Measurements from ENCODE around the gene LRRC66. TPM values are rescaled to one million over a fixed set of nuclear protein-coding genes. Genes with fewer than 3 reads are reported as not detected.

Gene LRRC66
- polyA plus RNA-seq, 1 experiment: 0.28 TPM

DNA sequence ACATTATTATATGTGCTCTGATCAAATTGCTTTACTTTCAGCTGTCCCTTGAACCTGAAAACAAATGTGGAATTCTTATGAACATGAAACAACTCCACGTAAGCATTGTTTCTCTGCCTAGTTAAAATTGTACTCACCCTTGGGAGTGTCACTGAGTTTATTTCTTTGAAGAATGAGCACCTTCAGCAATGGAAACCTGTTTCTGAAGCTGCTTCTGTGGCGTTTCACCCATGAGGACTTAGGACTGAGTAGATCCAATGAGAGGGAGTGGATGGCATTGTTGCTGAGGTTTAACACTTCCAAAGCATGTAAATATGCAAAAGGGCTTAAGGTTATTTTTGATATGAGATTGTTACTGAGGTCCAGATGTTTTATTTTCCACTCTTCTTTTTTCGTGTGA, 3.2 kb downstream of the LRRC66 start:
- ChIA-PET POLR2A (no interaction called here), CTCF (interaction anchor here (2.3 kb wide), 1 partner anchor 9 kb away, joined by 5 read pairs; no protein-coding TSS in a partner anchor)
- H3K27me3 ChIP-seq (ENCODE audit: control insufficient read depth, insufficient read depth, low read length): no peaks in the 10 kb centered on the region
- H3K4me3 ChIP-seq (ENCODE audit: low read depth, low read length): no peak overlapping the region
- DNase-seq (ENCODE audit: low read depth): no peak
- H3K36me3 ChIP-seq (ENCODE audit: control insufficient read depth, insufficient read depth, low read length): no peaks in the 10 kb centered on the region
- TF ChIP-seq, protein P1, sequence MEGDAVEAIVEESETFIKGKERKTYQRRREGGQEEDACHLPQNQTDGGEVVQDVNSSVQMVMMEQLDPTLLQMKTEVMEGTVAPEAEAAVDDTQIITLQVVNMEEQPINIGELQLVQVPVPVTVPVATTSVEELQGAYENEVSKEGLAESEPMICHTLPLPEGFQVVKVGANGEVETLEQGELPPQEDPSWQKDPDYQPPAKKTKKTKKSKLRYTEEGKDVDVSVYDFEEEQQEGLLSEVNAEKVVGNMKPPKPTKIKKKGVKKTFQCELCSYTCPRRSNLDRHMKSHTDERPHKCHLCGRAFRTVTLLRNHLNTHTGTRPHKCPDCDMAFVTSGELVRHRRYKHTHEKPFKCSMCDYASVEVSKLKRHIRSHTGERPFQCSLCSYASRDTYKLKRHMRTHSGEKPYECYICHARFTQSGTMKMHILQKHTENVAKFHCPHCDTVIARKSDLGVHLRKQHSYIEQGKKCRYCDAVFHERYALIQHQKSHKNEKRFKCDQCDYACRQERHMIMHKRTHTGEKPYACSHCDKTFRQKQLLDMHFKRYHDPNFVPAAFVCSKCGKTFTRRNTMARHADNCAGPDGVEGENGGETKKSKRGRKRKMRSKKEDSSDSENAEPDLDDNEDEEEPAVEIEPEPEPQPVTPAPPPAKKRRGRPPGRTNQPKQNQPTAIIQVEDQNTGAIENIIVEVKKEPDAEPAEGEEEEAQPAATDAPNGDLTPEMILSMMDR (IDR thresholded peaks at IDR 0.05; ENCODE audit: insufficient read depth, low read depth, low read length): no peak

DNA sequence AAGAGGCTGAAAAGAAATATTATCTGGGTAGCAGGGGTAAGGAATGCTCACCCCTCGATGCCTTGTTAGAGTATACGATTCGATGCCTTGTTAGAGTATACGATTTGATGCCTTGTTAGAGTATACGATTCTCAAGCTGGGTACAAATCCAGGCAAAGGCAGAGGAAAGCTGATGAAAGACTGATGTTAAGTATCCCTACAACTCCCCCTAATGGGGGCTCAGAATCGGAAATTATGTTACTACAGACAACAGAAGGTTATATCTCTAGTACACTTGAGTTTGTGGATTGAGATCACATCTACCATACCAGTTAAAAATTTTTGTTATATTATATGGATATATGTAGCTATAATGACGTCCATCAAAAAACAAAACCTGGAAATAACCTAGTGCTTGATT, 4.8 kb downstream of the LRRC66 start:
- POLR2A ChIA-PET: no interaction called here
- DNase-seq (ENCODE audit: low read depth): no peak

DNA sequence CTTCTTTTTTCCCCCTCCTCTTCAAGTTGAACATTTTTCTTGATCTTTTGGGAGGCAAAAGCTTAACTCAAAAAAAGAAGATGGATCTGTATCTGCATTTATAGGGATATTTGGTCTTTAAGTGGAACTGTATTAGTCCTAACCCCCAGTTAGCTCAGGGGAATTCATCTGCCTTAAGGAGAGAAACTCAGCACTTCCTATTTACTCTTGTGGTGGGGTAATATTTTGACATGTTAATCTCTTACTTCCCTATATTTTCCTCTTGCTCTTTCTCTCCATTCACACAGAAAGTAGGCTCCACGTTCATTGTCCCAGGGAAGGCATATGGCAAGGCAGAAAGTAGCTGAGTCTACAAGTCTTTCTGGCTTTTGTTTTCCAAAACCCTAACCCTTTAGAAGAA, 5.3 kb downstream of the LRRC66 start:
- no peak for DNase-seq (ENCODE audit: low read depth)
- CTCF ChIA-PET: interaction anchor here (0.9 kb wide), 1 partner anchor 12 kb away, joined by 4 read pairs; no protein-coding TSS in a partner anchor
- TF ChIP-seq, protein P1 (IDR thresholded peaks at IDR 0.05; ENCODE audit: insufficient read depth, low read depth, low read length): no peak
- Histone ChIP-seq H3K4me3 (ENCODE audit: low read depth, low read length) (no peak overlapping the region), H3K27me3 (ENCODE audit: control insufficient read depth, insufficient read depth, low read length) (no peaks in the 10 kb centered on the region), H3K36me3 (ENCODE audit: control insufficient read depth, insufficient read depth, low read length) (no peaks in the 10 kb centered on the region)
- POLR2A ChIA-PET: no interaction called here

More for the DNA sequence above, 4.8 kb downstream of the LRRC66 start:
- Histone ChIP-seq H3K4me3 (ENCODE audit: low read depth, low read length) (no peak overlapping the region), H3K27me3 (ENCODE audit: control insufficient read depth, insufficient read depth, low read length) (no peaks in the 10 kb centered on the region), H3K36me3 (ENCODE audit: control insufficient read depth, insufficient read depth, low read length) (no peaks in the 10 kb centered on the region)
- TF ChIP-seq, protein P1 (IDR thresholded peaks at IDR 0.05; ENCODE audit: insufficient read depth, low read depth, low read length): no peak
- CTCF ChIA-PET: interaction anchor here (0.6 to 2.3 kb wide), 3 partner anchors 11 to 121 kb away, joined by 3 to 5 read pairs (median 4); no protein-coding TSS in a partner anchor

DNA sequence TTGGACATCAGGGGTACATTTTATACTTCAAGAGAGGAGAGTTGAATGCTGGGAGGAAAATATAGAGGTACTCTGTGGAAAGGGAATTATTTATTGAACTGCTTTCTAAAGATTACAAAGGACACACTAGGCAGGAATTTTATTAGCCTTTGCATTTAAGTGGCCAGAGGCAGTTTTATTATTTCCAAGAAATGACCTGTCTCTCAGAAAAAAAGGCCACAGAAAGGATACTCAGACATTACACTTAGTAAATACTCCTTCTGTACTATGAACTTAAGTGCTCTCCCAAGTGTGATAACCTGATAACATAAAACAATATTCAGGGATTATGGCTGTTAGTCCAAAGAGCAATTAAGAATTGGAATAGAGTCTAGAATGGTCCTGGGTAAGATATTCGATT, 7.5 kb downstream of the LRRC66 start:
- no peak for DNase-seq (ENCODE audit: low read depth)
- CTCF ChIA-PET: no interaction called here
- no peak overlapping the region for H3K4me3 ChIP-seq (ENCODE audit: low read depth, low read length)
- TF ChIP-seq, protein P1 (IDR thresholded peaks at IDR 0.05; ENCODE audit: insufficient read depth, low read depth, low read length): no peak
- no peaks in the 10 kb centered on the region for H3K27me3 ChIP-seq (ENCODE audit: control insufficient read depth, insufficient read depth, low read length)
- H3K36me3 ChIP-seq (ENCODE audit: control insufficient read depth, insufficient read depth, low read length): no peaks in the 10 kb centered on the region
- POLR2A ChIA-PET: no interaction called here

DNA sequence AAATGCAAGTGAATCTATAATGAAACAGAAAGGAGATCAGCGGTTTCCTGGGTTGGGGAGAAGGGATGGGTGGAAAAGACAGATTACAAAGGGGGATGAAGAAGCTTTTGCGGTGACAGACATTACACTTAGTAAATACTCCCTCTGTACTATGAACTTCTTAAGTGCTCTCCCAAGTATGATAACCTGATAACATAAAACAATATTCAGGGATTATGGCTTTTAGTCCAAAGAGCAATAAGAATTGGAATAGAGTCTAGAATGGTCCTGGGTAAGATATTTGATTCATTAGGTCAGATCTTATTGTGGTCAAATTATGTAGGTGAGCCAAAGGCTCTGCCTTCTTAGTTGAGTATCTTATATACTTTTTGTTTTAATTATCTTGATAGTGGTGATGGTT, 9.2 kb downstream of the LRRC66 start:
- Histone ChIP-seq H3K4me3 (ENCODE audit: low read depth, low read length) (no peak overlapping the region), H3K36me3 (ENCODE audit: control insufficient read depth, insufficient read depth, low read length) (no peaks in the 10 kb centered on the region), H3K27me3 (ENCODE audit: control insufficient read depth, insufficient read depth, low read length) (no peaks in the 10 kb centered on the region)
- TF ChIP-seq, protein P1 (IDR thresholded peaks at IDR 0.05; ENCODE audit: insufficient read depth, low read depth, low read length): no peak
- POLR2A ChIA-PET: no interaction called here
- CTCF ChIA-PET: no interaction called here
- DNase-seq (ENCODE audit: low read depth): no peak

Data from BJ (cell line).